ENCODE measurements around the gene CASKIN2.

CASKIN2 gene, protein sequence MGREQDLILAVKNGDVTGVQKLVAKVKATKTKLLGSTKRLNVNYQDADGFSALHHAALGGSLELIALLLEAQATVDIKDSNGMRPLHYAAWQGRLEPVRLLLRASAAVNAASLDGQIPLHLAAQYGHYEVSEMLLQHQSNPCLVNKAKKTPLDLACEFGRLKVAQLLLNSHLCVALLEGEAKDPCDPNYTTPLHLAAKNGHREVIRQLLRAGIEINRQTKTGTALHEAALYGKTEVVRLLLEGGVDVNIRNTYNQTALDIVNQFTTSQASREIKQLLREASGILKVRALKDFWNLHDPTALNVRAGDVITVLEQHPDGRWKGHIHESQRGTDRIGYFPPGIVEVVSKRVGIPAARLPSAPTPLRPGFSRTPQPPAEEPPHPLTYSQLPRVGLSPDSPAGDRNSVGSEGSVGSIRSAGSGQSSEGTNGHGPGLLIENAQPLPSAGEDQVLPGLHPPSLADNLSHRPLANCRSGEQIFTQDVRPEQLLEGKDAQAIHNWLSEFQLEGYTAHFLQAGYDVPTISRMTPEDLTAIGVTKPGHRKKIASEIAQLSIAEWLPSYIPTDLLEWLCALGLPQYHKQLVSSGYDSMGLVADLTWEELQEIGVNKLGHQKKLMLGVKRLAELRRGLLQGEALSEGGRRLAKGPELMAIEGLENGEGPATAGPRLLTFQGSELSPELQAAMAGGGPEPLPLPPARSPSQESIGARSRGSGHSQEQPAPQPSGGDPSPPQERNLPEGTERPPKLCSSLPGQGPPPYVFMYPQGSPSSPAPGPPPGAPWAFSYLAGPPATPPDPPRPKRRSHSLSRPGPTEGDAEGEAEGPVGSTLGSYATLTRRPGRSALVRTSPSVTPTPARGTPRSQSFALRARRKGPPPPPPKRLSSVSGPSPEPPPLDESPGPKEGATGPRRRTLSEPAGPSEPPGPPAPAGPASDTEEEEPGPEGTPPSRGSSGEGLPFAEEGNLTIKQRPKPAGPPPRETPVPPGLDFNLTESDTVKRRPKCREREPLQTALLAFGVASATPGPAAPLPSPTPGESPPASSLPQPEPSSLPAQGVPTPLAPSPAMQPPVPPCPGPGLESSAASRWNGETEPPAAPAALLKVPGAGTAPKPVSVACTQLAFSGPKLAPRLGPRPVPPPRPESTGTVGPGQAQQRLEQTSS (N-terminal part only)

DNA sequence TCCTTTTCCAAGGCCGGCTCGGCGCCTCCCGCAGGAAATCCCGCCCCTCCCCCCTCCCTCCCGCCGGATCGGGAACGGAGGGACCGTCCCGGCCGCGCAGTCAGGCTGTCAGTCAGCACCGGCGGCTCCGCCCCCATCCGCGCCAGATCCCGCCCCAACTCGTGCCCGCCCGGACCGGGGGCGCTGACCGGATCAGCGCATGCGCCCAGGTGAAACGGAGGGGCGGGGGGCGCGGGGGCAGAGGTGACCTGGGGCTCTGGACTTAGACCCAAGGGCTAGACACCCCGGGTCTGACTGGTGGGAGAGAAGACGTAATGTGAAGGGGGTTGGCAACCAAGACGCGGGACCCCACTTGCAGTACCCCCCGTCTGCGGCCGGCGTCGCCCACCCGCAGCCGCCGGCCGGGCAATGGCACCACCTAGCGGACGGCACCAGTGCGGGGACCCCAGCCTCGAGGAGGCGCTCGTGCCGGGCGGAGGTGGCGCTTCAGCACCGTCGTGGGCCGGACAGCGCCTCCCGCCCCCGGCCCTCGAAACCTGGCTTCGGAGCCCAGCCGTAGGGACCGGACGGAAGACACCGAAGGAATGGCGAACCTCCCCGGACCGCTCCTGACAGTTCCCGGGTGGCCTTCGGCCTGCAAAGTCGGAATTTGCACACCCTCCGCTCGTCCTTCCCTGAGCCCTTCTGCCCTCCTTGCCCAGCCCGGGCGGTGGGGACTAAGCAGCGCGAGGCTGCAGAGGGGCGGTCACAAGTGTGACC is at the start of gene CASKIN2:
CASKIN2 (minus strand) TSS at position 42 of the 759 bp plus-strand sequence. CDS start 1,733 bp downstream, outside the sequence.
- peak; percentile 71 to 93 (median 78) for DNase-seq (ENCODE audit: low read depth in 2 of 3, low spot score in 2 of 3)

DNA sequence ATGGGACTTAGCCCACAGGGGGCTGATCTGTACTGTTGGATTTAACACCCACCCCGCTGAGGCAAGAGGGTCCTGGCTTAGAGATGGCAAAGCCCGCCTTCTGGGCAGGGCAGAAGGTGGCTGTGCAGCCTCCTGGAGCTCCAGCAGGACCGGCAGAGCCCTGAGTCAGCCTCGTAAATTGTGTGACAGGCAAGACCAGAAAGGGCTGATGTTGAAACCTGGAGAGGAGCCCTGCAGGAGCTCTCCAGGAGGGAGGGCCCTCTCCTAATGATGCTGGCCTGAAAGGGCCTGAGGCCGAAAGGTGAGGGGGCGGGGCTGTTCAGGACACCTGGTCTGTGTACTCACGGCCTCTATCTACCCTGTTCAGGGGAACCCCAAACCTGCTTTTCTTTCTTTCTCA is 49.7 kb upstream of the CASKIN2 start:
- no peak for DNase-seq (ENCODE audit: low read depth in 2 of 3, low spot score in 2 of 3)

DNA sequence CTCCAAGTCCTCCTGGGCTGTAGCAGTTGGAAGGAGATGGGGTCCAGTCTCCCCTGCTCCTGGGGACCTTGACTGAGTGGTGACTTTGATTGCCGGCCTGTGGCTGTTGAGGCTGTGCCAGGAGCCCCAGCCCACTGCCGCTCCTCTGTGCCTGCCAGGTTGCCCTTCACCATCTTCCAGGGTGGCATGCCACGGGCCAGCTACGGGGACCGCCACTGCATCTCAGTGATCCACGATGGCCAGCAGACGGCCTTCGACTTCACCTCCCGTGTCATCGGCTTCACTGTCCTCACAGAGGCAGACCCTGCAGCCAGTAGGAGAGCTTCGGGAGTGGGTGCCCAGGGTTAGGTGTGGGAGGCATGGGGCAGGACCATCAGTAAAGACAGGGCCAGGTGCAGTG is 48.9 kb upstream of the CASKIN2 start:
- no peak for DNase-seq (ENCODE audit: low read depth in 2 of 3, low spot score in 2 of 3)

DNA sequence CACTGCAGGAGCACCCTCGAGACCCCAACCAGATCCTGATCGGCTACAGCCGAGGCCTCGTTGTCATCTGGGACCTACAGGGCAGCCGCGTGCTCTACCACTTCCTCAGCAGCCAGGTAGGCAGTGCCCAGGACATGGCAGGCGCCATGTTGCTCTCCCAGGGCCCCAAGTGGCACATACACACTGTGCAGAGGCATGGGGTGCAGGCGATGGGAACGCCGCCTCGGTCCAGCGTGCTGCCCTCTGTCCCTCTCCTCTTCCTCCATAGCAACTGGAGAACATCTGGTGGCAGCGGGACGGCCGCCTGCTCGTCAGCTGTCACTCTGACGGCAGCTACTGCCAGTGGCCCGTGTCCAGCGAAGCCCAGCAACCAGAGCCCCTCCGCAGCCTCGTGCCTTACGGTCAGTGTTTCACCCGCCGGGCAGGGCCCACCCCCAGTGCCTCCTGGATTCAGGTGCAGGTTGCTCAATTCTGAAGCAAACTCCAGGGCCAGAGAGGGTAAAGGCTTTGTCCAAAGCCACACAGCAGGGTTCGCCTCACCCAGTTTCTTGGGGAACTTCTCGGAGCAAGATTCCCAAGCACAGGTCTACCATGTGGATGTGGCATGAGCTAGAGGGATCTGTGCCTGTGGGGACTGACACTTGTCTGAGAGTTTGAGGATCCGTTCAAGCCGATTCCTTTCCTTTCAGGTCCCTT is 47.9 kb upstream of the CASKIN2 start:
- DNase-seq (ENCODE audit: low read depth in 2 of 3, low spot score in 2 of 3), result no peak

DNA sequence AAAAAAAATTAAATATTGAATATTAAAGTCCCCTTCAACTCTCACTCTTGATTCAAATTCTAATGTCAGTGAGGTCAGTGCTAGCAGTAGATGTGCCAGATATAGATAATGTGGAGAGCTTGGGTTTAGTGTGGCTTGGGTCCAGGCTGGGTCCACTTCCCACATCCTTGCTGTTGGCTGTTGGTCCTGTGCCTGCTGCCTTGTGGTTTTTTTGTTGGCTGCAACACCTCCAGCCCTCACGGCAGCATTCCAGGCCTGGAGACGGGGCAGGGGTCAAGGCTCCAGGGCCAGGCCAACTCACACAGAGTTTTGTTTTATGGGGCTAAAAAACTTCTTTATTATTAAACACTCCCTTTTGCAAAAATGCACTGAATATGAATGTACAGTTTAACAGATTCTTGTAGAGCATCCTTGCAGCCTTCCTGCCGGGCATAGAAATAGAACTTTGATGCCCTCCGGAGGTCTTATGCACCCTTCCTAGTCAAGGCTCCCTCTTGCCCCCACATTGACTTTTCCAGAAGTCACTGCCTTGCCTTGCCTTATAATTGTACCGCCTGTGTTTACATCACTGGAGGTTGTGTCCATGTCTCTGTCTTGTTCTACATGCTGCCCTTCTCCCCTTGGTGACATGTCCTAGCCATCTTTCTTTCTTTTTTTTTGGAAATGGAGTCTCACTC is 46.7 kb upstream of the CASKIN2 start:
- no peak for DNase-seq (ENCODE audit: low read depth in 2 of 3, low spot score in 2 of 3)

DNA sequence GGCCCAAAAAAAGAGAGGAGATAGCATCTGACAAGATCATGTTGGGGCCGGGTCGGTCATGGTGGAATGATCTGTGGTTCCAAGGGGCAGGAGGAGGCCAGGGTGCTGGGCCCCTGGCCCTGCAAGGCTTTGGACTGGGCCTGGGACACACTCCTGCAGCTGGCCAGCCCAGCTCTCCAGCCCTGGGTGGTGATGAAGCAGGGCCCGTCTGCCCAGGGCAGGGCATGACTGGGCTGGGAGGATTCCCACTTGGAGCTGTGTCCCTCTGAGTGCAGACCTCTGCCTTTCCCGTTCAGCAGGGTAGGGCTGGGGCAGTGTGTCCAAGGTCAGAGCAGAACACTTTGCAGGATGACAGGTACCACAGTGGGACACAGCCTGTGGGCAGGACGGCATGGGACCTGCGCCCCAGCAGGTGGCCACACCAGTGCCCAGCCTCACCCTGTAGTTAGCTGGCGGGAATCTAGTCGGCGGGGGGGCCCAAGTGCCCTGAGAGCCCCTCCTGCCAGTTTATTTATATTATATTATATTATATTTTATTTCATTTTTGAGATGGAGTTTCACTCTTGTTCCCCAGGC is 44.7 kb upstream of the CASKIN2 start:
- no peak for DNase-seq (ENCODE audit: low read depth in 2 of 3, low spot score in 2 of 3)

DNA sequence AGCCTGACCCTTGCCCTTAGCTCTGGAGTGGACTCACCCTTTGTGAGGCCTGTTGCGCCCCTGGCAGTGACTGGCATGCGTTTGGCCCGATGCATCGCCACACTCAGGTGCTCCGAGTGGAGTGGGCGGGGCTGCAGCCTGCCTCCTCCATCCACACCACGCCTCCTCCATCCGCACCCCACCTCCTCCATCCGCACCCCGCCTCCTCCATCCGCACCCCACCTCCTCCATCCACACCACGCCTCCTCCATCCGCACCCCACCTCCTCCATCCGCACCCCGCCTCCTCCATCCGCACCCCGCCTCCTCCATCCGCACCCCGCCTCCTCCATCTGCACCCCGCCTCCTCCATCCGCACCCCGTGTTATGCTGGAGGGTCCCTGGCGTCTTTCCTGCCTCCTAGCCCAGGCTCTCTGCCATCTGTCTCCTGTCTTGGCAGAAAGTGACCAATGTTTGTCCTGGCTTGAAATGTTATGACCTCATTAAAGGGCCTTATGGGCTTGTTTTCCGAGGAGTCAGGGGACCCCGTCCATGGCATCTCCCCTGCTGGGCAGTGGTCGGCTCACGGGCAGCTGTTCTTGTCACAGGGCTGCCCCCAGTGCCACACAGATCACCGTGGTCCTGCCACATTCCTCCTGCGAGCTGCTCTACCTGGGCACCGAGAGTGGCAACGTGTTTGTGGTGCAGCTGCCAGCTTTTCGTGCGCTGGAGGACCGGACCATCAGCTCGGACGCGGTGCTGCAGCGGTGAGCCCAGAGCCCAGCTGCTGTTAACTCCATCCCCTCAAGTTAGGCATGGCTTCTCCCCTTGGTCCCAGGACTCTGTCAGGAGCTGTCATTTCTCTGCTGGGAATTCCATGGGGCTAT is 43.6 kb upstream of the CASKIN2 start:
- DNase-seq (ENCODE audit: low read depth in 2 of 3, low spot score in 2 of 3), result no peak

DNA sequence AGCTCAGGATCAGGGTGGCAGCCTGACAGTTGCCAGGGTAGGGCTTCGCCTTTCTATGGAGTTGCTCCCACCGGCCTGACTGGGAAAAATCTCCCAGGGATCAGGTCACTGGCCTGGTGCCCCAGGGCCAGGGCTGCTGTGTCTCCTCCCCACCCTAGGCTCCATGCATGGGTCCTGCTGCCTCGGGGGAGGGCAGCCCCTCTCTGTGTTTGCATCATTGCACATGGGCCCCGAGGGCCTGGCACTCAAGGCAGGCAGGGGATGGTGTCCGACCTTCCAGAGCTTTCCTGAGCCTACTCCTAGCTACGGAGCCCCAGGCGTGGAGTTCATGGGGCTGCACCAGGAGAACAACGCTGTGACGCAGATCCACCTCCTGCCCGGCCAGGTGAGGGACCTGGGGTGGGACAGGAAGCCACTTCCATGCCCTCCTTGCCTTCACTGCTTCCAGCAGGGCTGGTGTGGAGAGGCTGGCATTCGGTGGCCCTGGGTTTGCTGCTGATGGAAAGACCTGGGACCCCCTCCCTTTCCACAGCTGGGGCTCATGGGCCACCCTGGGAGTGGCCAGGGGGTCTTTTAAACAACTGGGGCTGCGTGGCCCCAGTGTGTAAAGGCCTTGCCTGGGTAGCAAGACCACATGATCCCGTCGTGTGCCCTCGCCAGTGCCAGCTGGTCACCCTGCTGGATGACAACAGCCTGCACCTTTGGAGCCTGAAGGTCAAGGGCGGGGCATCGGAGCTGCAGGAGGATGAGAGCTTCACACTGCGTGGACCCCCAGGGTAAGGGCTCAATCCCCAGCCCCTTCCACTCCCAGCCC is 42.7 kb upstream of the CASKIN2 start:
- no peak for DNase-seq (ENCODE audit: low read depth in 2 of 3, low spot score in 2 of 3)

DNA sequence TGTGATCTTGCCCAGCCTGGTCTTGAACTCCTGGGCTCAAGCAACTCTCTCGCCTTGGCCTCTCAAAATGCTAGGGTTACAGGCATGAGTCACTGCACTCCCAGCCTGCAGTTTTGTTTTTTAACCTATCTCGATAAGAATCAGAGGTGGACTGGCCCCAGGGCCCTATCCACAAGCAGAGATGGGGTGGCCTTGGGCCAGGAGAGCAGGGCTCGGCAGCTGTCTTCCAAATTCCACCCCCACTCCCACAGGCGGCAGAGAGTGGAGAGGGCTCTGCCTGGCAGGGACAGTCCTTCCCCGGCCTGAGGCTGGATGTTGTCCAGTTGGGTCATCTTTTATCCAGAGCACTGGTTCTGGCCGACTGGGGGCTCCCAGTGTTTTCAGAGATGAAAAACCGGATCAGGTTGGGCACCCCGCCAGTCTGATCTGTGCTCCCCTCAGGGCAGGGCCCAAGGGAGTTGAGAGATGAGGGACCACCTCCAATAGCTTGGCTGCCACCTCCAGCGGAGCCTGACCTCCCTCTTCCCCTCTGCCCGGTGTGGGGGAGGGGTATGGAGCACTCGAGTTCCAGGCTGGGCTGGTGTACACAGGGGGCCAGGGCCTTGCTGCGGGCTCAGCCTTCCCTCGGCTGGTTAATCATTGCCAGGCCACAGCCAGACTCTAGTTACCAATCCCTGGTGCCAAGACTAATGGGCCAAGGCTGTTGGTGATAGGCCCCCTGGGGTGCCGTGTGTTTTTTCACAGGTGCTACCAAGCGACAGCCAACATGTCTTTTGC is 41.9 kb upstream of the CASKIN2 start:
- no peak for DNase-seq (ENCODE audit: low read depth in 2 of 3, low spot score in 2 of 3)

DNA sequence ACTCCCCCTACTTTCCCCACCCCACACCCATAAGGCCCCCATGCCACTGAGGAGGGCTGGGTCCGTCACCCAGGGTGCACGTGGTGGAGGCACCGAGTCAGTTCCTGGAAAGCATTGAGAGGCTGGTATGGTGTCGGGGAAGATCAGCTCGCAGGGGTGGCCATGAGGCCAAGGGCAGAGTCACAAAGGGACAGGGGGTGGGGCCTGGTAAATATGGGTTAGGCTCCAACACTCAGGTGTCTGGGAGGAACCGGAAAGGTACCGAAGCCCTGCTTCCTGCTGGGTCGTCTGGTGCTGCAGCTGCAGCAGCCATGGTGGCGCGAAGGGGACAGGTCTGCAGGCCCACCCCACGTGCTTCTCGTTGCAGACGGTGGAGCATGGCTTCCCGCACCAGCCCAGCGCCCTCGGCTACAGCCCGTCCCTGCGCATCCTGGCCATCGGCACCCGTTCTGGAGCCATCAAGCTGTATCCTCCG is 40.4 kb upstream of the CASKIN2 start:
- no peak for DNase-seq (ENCODE audit: low read depth in 2 of 3, low spot score in 2 of 3)

DNA sequence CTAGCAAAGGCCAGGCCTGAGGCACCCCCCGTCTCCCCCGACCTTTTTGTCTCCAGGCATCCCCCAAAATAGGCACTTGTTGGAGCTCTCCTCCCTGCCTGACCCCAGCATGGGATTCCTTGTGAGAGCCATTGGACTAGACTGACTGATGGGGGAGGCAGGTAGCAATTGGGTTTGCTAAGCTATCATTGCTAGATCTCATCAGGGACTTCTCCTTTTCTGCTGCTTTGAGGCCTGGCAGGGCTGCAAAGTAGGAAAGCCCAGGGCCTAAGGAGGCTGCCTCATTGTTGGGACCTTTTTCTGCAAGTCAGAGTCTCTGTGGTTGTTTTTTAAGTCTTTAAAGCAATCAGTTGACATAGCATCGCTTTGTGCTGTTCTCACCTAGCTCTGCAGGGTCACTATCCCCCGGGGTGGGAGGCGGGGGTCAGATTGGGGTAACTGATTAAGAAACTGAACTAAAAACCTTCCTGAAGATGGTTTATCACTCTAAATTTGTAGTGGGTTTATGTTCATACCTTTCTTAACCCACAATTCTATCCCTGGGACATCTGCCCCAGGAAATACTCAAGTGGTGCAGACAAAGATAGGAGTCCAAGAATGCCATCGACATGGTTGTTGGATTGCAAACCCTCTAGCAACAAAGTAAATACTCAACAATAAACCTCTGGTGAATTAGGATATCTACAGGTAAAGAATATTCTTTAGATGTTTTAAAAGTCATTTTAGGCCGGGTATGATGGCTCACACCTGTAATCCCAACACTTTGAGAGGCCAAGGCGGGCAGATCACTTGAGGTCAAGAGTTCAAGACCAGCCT is 38.2 kb upstream of the CASKIN2 start:
- no peak for DNase-seq (ENCODE audit: low read depth in 2 of 3, low spot score in 2 of 3)

DNA sequence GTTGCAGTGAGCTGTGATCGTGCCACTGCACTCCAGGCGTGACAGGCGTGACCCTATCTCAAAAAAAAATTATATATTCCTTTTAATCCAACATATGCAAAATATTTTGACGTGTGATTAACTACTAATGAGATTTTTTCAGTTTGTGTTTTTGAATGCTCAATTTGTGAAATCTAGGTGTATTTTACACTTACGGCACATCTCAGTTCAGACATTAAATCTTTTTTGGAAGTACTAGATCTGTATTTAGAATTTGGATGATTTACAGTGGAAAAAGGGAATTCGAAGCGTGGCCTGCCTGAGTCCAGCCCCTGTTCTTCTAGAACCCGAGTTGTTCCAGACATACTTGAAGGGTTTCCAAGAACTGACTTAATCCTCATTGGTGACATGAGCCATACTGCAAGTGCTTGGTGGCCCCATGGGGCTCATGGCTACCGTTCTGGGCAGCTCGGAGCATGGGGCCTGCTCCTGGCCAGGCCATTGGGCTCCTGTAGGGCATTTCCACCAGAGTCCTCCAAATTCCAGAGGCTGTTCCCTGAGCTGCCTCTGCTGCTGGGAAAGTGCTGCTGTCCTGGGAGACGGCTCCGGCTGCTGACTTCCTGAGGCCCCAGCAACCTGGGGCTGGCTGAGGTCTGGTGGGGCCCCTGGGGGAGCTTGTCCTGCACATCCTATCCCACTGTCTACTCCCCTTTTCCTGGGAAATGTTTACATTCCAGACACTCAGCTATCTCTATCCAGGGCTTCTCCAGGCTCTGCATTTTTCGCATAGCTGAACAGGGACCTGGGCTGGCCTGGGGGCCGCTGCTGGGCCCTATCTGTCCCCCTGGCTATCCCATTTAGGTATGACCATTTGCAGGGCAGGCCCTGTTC is 37.3 kb upstream of the CASKIN2 start:
- DNase-seq (ENCODE audit: low read depth in 2 of 3, low spot score in 2 of 3), result no peak

DNA sequence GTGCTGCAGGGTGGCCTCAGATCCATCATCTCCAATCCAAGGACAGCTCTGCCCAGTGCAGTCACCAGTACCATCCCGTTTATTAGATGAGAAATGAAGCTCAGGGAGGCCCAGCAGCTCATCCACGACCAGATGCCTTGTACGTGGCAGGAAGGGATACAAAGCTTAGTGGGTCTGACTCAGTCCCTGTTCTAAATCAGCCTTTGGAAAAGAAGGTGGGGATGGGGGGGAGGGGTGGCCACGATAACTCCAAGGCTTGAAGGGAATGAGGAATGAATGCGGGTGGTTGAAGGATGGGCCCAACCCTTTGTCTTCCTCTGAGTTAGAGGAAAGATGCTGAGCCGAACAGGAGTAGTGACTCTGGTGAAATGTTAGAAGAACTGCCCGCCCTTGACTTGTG is 35.9 kb upstream of the CASKIN2 start:
- DNase-seq (ENCODE audit: low read depth in 2 of 3, low spot score in 2 of 3), result no peak

DNA sequence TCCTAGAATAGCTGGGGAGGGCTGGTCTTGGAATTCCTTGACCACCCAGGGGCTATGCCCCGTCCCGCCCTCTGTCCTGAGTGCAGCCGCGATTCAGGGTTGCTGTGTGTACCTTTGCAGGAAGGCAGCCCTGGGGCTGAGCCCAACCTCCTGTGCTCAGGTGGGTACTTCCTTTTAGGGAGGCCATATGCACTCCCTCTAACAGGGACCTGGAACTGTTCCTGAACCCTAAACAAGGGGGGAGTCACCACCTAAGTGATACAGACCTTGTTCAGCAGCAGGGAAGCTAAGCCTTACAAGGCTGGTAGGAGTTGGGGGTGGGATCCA is 34.8 kb upstream of the CASKIN2 start:
- no peak for DNase-seq (ENCODE audit: low read depth in 2 of 3, low spot score in 2 of 3)

Measured in activated CD8-positive, alpha-beta memory T cell treated with anti-CD3 and anti-CD28 coated beads for 48 hours (primary cell).